ENCODE results near the gene BBS12. TPM values are rescaled to one million over a fixed set of nuclear protein-coding genes. Genes with fewer than 3 reads are reported as not detected.

The BBS12 gene
- total RNA-seq, 1 donor from 2014 or later, result 4.6 TPM

DNA sequence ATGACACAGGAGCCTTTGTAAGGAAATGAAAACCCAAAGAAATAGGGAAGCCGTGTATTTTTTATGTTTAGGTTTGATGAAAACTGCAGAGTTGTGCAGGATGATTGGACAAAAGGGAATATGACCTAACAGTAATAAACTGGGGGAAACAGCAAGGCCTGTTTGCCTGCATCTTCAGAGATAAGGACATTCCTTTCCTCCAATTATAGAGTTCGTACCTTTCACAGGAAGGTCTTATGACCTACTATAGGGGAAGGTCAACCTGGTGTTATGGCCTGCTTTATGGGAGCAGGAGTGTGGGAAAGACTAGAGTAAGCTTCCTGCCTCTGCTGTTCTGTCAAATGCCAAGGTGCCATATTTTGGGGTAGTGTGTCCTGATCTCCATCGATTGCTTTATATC lies 42.5 kb downstream of the BBS12 start:
- Mint-ChIP-seq H3K9me3 (ENCODE audit: unreplicated experiment) (no peaks in the 10 kb centered on the region), H3K27me3 (ENCODE audit: unreplicated experiment) (peaks cover 4% of the 10 kb centered on the region), H3K4me3 (ENCODE audit: unreplicated experiment) (no peak overlapping the region), H3K27ac (ENCODE audit: unreplicated experiment) (peak overlapping the region; percentile 76), H3K36me3 (ENCODE audit: low read depth, unreplicated experiment) (no peaks in the 10 kb centered on the region), H3K4me1 (ENCODE audit: unreplicated experiment) (peaks cover 42% of the 10 kb centered on the region)
- TF ChIP-seq, protein P1, sequence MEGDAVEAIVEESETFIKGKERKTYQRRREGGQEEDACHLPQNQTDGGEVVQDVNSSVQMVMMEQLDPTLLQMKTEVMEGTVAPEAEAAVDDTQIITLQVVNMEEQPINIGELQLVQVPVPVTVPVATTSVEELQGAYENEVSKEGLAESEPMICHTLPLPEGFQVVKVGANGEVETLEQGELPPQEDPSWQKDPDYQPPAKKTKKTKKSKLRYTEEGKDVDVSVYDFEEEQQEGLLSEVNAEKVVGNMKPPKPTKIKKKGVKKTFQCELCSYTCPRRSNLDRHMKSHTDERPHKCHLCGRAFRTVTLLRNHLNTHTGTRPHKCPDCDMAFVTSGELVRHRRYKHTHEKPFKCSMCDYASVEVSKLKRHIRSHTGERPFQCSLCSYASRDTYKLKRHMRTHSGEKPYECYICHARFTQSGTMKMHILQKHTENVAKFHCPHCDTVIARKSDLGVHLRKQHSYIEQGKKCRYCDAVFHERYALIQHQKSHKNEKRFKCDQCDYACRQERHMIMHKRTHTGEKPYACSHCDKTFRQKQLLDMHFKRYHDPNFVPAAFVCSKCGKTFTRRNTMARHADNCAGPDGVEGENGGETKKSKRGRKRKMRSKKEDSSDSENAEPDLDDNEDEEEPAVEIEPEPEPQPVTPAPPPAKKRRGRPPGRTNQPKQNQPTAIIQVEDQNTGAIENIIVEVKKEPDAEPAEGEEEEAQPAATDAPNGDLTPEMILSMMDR (IDR thresholded peaks at IDR 0.05; ENCODE audit: unreplicated experiment), result no peak
- no peak for DNase-seq (ENCODE audit: low spot score)

DNA sequence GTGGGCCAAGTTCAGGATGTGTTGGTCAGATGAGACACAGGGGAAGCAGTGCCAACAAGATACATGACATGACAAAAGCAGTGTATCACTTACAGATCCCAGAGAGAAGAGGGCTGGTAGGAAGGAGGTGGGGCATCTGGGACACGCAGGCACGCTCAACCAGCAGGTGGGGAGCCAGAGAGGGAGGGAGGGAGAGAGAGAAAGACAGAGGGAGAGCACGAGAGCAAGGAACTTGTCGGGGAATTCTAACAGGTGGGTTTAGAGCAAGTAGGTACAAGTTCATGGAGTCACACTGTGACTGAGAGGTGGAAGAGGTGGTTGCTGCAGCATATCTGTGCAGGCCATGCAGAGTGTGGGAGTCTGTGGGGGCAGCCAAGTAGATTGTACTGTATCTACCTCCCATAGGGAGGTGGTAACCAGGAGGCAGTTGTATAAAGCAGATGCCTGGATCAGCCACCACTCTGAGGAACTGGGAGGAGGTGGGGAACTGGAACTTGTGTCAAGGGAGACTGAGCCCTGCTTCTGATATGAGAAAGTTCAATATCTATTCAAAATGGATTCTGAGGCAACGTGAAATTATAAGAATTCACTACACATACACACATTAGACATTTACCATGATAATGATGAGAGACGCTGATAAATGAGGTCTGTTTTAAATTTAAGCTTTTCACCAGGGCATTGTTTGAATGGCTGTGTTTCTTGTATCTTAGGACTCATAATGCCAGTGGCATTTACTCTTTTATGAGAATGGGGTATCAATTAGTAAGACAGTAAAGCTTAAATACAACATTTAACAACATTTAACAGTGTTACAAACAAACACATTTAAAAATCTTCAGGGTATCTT lies 43.7 kb downstream of the BBS12 start:
- peaks cover 4% of the 10 kb centered on the region for H3K27me3 Mint-ChIP-seq (ENCODE audit: unreplicated experiment)
- H3K27ac Mint-ChIP-seq (ENCODE audit: unreplicated experiment), result peak overlapping the region; percentile 59
- peaks cover 42% of the 10 kb centered on the region for H3K4me1 Mint-ChIP-seq (ENCODE audit: unreplicated experiment)
- no peaks in the 10 kb centered on the region for H3K36me3 Mint-ChIP-seq (ENCODE audit: low read depth, unreplicated experiment)
- DNase-seq (ENCODE audit: low spot score), result no peak
- H3K9me3 Mint-ChIP-seq (ENCODE audit: unreplicated experiment), result no peaks in the 10 kb centered on the region
- TF ChIP-seq, protein P1 (IDR thresholded peaks at IDR 0.05; ENCODE audit: unreplicated experiment), result no peak
- no peak overlapping the region for H3K4me3 Mint-ChIP-seq (ENCODE audit: unreplicated experiment)

DNA sequence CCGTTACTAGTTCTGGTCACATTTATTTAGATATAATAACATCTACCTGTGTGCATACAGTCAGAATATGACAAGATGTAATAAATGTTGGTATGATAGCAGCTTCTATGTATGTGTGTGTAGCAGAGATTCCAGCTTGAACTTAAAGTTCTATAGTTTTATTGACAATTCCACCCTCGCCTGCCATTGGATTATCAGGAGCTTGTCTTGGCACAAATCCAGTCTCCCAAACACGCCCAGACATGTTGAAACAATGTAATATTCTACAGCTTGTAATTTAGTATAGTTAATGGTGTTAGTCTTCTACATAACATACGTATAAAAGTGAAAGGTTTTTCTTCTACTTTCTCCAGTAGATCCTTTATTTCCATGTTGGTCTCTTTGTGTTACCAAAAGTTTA lies 44.4 kb downstream of the BBS12 start:
- H3K4me1 Mint-ChIP-seq (ENCODE audit: unreplicated experiment), result peaks cover 38% of the 10 kb centered on the region
- DNase-seq (ENCODE audit: low spot score), result no peak
- TF ChIP-seq, protein P1 (IDR thresholded peaks at IDR 0.05; ENCODE audit: unreplicated experiment), result no peak
- peaks cover 4% of the 10 kb centered on the region for H3K27me3 Mint-ChIP-seq (ENCODE audit: unreplicated experiment)
- H3K4me3 Mint-ChIP-seq (ENCODE audit: unreplicated experiment), result no peak overlapping the region
- H3K27ac Mint-ChIP-seq (ENCODE audit: unreplicated experiment), result no peak overlapping the region
- no peaks in the 10 kb centered on the region for H3K36me3 Mint-ChIP-seq (ENCODE audit: low read depth, unreplicated experiment)
- H3K9me3 Mint-ChIP-seq (ENCODE audit: unreplicated experiment), result no peaks in the 10 kb centered on the region

DNA sequence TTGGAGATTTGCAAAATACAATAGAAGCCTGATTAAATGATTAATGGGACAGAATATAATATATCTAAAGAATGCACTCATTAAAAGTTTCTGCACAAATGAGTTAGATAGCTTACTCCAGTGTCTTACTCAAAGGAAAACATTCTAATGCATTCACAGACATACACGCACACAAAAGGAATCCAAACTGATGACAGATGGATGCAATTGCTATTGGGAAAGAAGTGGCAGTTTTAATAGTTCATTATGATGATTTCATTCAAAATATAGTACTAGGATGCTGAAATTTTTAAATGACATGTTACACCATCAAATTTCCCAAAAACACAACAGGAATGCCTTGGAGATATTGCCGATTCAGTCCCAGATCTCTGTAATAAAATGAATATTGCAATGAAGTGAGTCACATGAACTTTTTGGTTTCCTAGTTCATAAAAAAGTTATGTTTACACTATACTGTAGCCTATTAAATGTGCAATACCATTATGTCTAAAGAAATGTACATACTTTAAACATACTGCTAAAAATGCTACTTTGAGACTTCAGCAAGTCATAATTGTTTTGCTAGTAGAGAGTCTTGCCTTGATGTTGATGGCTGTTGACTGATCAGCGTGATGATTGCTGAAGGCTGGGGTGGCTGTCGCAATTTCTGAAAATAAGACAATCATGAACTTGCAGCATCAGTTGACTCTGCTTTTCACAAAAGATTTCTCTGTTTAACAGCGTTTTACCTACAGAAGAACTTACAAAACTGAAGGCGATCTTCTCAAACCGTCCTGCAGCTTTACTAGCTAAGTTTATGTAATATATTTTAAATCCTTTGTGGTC lies 45.6 kb downstream of the BBS12 start:
- no peak overlapping the region for H3K27ac Mint-ChIP-seq (ENCODE audit: unreplicated experiment)
- no peak overlapping the region for H3K4me3 Mint-ChIP-seq (ENCODE audit: unreplicated experiment)

More for the DNA sequence above, 45.6 kb downstream of the BBS12 start:
- Mint-ChIP-seq H3K4me1 (ENCODE audit: unreplicated experiment) (peaks cover 30% of the 10 kb centered on the region), H3K9me3 (ENCODE audit: unreplicated experiment) (no peaks in the 10 kb centered on the region), H3K36me3 (ENCODE audit: low read depth, unreplicated experiment) (no peaks in the 10 kb centered on the region), H3K27me3 (ENCODE audit: unreplicated experiment) (peaks cover 4% of the 10 kb centered on the region)
- no peak for DNase-seq (ENCODE audit: low spot score)
- TF ChIP-seq, protein P1 (IDR thresholded peaks at IDR 0.05; ENCODE audit: unreplicated experiment), result no peak
